Measurements from ENCODE around the gene ATOH8. TPM values are rescaled to one million over a fixed set of nuclear protein-coding genes. Genes with fewer than 3 reads are reported as not detected.

Gene ATOH8
- total RNA-seq, 4 donors from 2014 or later: 39.8 to 137 (median 61.9) TPM

DNA sequence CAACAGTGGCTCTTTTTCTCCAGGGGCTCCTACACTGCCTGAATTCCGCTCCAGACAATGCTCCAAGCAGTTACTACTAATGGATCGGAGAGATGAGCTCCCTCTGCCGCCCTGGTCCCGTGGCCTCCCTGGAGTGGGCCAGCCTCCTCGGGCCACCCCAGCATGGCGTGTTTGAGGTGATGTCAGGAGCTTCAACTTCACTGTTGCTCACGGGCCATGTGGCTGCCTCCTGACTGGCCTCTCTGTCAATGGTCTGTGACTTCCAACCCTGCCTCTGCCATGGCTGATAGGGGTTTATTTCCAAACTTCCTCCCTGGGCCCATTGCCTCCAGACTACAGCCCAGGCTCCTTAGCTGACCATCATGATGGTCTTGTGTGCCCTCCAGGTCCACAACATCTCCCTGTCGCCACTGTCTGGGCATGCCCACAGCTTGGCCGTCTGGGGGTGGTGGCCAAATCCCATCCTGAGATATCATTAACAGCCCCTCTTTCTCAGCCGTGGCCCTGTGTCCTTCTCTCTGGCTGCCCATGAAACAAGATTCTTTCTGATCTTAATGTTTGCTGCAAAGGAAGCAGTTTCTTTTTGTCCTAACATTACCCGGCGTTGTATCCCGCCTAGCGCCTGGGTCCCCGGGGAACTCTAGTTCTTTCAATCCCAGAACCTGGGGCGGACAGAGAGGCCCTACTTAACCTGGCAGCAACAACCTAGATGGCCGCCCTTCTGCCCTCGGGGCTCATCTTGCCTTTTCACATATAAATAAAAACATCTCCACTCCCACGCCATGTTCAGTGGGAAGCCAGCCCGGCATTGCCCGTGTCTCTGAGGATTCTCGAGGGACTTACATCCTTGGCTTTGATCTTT is 38.1 kb downstream of the ATOH8 start:
- TF ChIP-seq, protein P1, sequence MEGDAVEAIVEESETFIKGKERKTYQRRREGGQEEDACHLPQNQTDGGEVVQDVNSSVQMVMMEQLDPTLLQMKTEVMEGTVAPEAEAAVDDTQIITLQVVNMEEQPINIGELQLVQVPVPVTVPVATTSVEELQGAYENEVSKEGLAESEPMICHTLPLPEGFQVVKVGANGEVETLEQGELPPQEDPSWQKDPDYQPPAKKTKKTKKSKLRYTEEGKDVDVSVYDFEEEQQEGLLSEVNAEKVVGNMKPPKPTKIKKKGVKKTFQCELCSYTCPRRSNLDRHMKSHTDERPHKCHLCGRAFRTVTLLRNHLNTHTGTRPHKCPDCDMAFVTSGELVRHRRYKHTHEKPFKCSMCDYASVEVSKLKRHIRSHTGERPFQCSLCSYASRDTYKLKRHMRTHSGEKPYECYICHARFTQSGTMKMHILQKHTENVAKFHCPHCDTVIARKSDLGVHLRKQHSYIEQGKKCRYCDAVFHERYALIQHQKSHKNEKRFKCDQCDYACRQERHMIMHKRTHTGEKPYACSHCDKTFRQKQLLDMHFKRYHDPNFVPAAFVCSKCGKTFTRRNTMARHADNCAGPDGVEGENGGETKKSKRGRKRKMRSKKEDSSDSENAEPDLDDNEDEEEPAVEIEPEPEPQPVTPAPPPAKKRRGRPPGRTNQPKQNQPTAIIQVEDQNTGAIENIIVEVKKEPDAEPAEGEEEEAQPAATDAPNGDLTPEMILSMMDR (IDR thresholded peaks at IDR 0.05; ENCODE audit: low read depth): no peak

- TF ChIP-seq, protein P1 (IDR thresholded peaks at IDR 0.05; ENCODE audit: low read depth): no peak
These were observed 39.1 kb downstream of the ATOH8 start for GRCh38 chr2:85792783-85793441.

DNA sequence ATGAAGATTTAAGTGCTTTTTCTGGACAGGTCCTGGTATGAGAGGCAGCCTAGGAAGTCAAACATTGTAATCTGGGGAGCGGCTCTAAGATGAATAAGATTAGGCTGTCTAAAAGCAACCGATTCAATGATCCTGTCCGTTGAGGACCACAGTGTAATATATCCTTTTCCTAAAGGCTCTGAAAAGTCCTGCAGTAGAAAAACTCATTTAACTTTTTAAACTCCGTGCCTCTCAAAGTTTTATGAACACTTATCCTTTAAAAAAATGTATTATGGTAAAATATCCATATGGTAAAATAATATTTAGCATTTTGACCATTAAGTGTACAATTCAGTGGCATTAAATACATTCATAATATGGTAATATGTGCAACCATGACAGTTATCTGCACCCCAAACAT is 39.8 kb downstream of the ATOH8 start:
- TF ChIP-seq, protein P1 (IDR thresholded peaks at IDR 0.05; ENCODE audit: low read depth): no peak

DNA sequence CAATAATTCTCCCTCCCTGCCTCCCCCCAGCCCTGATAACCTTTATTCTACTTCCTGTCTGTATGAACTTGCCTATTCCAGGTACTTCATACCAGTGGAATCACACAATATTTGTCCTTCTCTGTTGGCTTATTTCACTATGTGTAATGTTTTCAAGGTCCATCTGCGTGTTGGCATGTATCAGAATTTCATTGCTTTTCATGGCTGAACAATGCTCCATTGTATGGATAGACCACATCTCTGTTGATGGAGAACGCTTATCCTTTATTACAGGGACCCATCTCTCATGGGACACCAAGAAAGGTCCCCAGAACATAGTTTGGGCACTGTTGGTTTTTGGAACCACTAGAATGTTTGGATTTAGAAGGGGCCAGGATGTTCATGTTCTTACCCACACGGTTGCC is 40.2 kb downstream of the ATOH8 start:
- TF ChIP-seq, protein P1 (IDR thresholded peaks at IDR 0.05; ENCODE audit: low read depth): no peak

- TF ChIP-seq, protein P1 (IDR thresholded peaks at IDR 0.05; ENCODE audit: low read depth): no peak
These were observed 40.8 kb downstream of the ATOH8 start for GRCh38 chr2:85794491-85795121.

DNA sequence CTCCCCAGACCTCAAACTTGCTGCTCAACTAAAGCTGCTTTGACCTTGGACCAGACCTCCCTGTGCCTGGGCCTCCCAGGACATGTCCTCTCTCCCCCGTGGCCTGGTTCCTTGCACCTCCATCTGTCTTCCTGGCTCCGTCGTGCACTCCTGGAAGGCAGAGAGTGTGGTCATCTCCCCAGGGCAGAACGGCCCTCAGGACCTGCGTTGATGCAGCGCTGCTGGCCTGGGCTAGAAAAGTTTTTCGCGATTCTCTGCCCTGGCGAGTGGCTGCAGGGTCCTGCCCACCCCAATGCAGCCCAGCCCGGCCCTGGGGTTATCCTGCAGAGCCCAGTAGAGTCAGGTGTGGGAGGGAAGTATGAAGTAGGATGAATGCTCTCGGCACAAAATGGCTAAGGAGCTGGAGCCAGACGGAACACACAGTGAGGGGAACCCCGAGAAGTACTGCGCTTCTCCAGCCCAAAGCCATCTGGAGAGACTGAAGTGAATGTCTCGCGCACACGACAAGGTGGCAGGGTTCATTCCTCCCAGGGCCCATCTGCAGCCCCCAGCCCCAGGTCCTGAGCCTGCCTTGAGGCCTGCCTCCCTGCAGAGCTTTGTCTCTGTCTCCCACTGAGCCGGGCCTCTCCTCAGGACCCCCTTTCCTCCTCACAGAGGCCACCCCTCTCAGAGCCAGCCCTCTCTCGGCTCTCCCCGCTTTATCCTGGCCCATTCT is 41.7 kb downstream of the ATOH8 start:
- TF ChIP-seq, protein P1 (IDR thresholded peaks at IDR 0.05; ENCODE audit: low read depth): no peak

Data from subcutaneous adipose tissue (tissue), 4 donors.